ENCODE data around the gene PUM1.
"Not testable (repeated sequence)": the region's sequence is repeated elsewhere in the genome, so short reads cannot be mapped to it uniquely, and the experiment has no call there.

The PUM1 gene

DNA sequence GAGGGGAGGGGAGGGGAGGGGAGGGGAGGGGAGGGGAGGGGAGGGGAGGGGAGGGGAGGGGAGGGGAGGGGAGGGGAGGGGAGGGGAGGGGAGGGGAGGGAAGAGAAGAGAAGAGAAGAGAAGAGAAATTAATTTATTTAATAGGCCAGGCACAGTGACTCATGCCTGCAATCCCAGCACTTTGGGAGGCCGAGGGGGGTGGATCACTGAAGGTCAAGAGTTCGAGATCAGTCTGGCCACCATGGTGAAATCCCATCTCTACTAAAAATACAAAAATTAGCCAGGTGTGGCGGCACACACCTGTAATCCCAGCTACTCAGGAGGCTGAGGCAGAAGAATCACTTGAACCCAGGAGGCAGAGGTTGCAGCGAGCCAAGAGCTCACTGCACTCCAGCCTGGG is 93.2 kb downstream of the PUM1 start:
- not testable (repeated sequence) for H4K8ac ChIP-seq (ENCODE audit: low read depth, low read length); H3K9ac ChIP-seq (ENCODE audit: low read length); H3K27ac ChIP-seq (ENCODE audit: low read depth, low read length); H3K9me3 ChIP-seq (ENCODE audit: insufficient read depth, low read depth, low read length); H2AFZ ChIP-seq (ENCODE audit: insufficient read depth, low read length, poor library complexity); H2BK5ac ChIP-seq (ENCODE audit: low read depth, low read length, poor library complexity); H3K4me2 ChIP-seq (ENCODE audit: low read length); H3K79me1 ChIP-seq (ENCODE audit: low read length); H3K18ac ChIP-seq (ENCODE audit: low read length); H3K4me1 ChIP-seq (ENCODE audit: control insufficient read depth in 1 of 2, insufficient read depth in 2 of 2, low read length in 2 of 2); DNase-seq; H4K12ac ChIP-seq (ENCODE audit: low read depth, low read length); H2BK12ac ChIP-seq (ENCODE audit: low read length); H3K27me3 ChIP-seq (ENCODE audit: insufficient read depth, low read length); H2AK5ac ChIP-seq (ENCODE audit: low read length); H4K91ac ChIP-seq (ENCODE audit: low read depth, low read length); H3K79me2 ChIP-seq (ENCODE audit: control insufficient read depth, insufficient read depth, low read length, poor library complexity); H3K23ac ChIP-seq (ENCODE audit: low read length); H2BK120ac ChIP-seq (ENCODE audit: insufficient read depth, low read length, poor library complexity); H3K4me3 ChIP-seq (ENCODE audit: low read depth, low read length); H3K14ac ChIP-seq (ENCODE audit: low read length)
- Histone ChIP-seq H3K4ac (ENCODE audit: low read depth, low read length) (peak overlapping the region; percentile 46), H3K36me3 (ENCODE audit: control insufficient read depth in 1 of 2, insufficient read depth in 2 of 2, low read length in 2 of 2) (peaks cover 17 to 18% of the 10 kb centered on the region in 2 experiments)
- WGBS (ENCODE audit: extremely low coverage, insufficient coverage, insufficient read length), result no CpG with 5 or more reads among the region's 4 CpGs

DNA sequence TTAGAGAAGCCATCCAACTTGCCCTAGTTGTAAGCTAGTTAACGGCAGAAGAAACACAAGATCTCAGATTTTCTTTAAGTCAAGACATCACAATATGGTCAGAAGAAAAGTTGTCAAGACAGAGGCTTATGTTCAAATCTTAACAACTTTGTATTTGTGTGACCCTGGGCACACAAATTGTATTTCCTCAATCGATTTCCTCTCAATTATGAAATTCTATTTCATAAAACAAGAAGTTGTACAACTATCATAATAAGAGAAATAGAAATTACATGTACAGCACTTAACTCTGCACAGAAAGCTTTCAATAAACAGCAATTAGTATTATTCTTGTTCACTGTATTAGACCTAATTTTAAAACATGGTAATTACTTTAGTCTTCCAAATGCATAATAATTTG is 94.0 kb downstream of the PUM1 start:
- H3K4ac ChIP-seq (ENCODE audit: low read depth, low read length), result no peak overlapping the region
- no peak overlapping the region for H2BK12ac ChIP-seq (ENCODE audit: low read length)
- peaks cover 2% of the 10 kb centered on the region in 2 experiments for H3K4me1 ChIP-seq (ENCODE audit: control insufficient read depth in 1 of 2, insufficient read depth in 2 of 2, low read length in 2 of 2)
- no peak for DNase-seq
- H3K14ac ChIP-seq (ENCODE audit: low read length), result no peak overlapping the region
- H3K27me3 ChIP-seq (ENCODE audit: insufficient read depth, low read length), result no peaks in the 10 kb centered on the region
- H3K79me1 ChIP-seq (ENCODE audit: low read length), result no peaks in the 10 kb centered on the region
- H2AFZ ChIP-seq (ENCODE audit: insufficient read depth, low read length, poor library complexity), result no peak overlapping the region
- no peaks in the 10 kb centered on the region for H3K9me3 ChIP-seq (ENCODE audit: insufficient read depth, low read depth, low read length)
- H3K23ac ChIP-seq (ENCODE audit: low read length), result no peak overlapping the region
- WGBS (ENCODE audit: extremely low coverage, insufficient coverage, insufficient read length), result no CpG with 5 or more reads among the region's 2 CpGs
- H3K36me3 ChIP-seq (ENCODE audit: control insufficient read depth in 1 of 2, insufficient read depth in 2 of 2, low read length in 2 of 2), result peaks cover 19 to 21% of the 10 kb centered on the region in 2 experiments
- no peak overlapping the region for H2BK120ac ChIP-seq (ENCODE audit: insufficient read depth, low read length, poor library complexity)
- H3K27ac ChIP-seq (ENCODE audit: low read depth, low read length), result no peak overlapping the region
- no peak overlapping the region for H4K8ac ChIP-seq (ENCODE audit: low read depth, low read length)
- no peak overlapping the region for H3K4me3 ChIP-seq (ENCODE audit: low read depth, low read length)
- H3K18ac ChIP-seq (ENCODE audit: low read length), result no peak overlapping the region
- H3K9ac ChIP-seq (ENCODE audit: low read length), result no peak overlapping the region
- no peak overlapping the region for H3K4me2 ChIP-seq (ENCODE audit: low read length)
- no peak overlapping the region for H2BK5ac ChIP-seq (ENCODE audit: low read depth, low read length, poor library complexity)
- H2AK5ac ChIP-seq (ENCODE audit: low read length), result no peak overlapping the region
- H3K79me2 ChIP-seq (ENCODE audit: control insufficient read depth, insufficient read depth, low read length, poor library complexity), result peaks cover 2% of the 10 kb centered on the region
- no peak overlapping the region for H4K12ac ChIP-seq (ENCODE audit: low read depth, low read length)
- H4K91ac ChIP-seq (ENCODE audit: low read depth, low read length), result no peak overlapping the region

DNA sequence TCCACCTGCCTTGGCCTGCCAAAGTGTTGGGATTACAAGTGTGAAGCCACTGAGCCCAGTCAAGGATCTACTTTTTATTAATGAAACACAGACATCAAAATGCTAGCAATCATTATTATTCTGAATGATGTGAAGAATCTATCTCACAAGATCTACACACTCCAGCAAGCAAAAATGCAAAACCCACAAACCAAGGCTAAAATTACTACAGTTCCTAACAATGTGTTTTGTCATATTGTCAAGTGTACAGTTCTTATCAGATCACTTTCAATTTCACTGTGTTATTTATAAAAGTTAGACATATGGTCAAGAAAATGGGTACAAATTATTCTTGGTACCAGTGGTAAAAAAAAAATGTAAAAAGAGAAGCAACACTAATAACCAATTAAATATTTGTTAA is 95.6 kb downstream of the PUM1 start:
- Histone ChIP-seq H4K12ac (ENCODE audit: low read depth, low read length) (no peak overlapping the region), H4K91ac (ENCODE audit: low read depth, low read length) (no peak overlapping the region), H3K79me2 (ENCODE audit: control insufficient read depth, insufficient read depth, low read length, poor library complexity) (peaks cover 2% of the 10 kb centered on the region), H3K9me3 (ENCODE audit: insufficient read depth, low read depth, low read length) (peaks cover 1% of the 10 kb centered on the region), H2AFZ (ENCODE audit: insufficient read depth, low read length, poor library complexity) (no peak overlapping the region), H3K18ac (ENCODE audit: low read length) (no peak overlapping the region), H3K4me3 (ENCODE audit: low read depth, low read length) (no peak overlapping the region), H3K14ac (ENCODE audit: low read length) (no peak overlapping the region), H3K9ac (ENCODE audit: low read length) (no peak overlapping the region), H3K4ac (ENCODE audit: low read depth, low read length) (no peak overlapping the region), H2BK5ac (ENCODE audit: low read depth, low read length, poor library complexity) (no peak overlapping the region), H3K36me3 (ENCODE audit: control insufficient read depth in 1 of 2, insufficient read depth in 2 of 2, low read length in 2 of 2) (peaks cover 22 to 27% of the 10 kb centered on the region in 2 experiments), H3K27ac (ENCODE audit: low read depth, low read length) (no peak overlapping the region), H3K23ac (ENCODE audit: low read length) (no peak overlapping the region), H3K27me3 (ENCODE audit: insufficient read depth, low read length) (no peaks in the 10 kb centered on the region), H3K79me1 (ENCODE audit: low read length) (no peaks in the 10 kb centered on the region), H2AK5ac (ENCODE audit: low read length) (no peak overlapping the region), H3K4me2 (ENCODE audit: low read length) (no peak overlapping the region), H2BK12ac (ENCODE audit: low read length) (no peak overlapping the region), H4K8ac (ENCODE audit: low read depth, low read length) (no peak overlapping the region), H2BK120ac (ENCODE audit: insufficient read depth, low read length, poor library complexity) (no peak overlapping the region), H3K4me1 (ENCODE audit: control insufficient read depth in 1 of 2, insufficient read depth in 2 of 2, low read length in 2 of 2) (peaks cover 2% of the 10 kb centered on the region in 2 experiments)
- DNase-seq, result no peak

DNA sequence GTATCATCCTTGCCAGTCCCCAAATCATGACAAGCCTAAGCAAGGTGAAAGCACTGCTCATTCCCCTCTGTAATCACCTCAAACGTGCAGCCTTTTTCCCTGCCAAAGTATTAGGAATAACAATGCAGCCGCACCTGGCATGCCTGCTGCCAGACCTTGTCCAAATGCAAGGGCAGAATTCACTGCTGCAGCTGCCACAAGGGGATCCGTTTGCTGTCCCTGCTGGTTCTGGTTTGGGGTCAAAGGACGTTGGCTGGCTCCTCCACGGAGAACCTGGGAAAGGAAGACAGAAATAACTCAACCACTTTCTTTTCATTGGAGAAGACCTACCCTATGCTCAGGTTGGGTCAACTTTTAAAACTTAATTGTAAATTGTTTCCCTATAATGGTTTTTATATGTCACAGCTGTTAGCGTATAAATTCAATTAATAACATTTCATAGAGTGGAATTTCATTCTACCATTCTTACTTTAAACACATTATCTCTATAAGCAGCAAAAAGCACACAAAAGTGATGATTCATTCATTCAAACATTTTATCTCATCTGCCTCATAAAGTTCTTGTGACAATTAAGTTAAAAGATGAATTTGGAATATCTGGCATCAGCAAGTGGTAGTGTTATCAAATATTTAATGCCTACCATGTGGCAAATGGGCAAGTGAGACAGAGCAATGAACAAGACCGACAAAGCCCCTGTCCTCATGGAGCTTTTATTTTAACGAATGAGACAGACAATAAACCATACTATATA is 97.1 kb downstream of the PUM1 start:
- H3K9me3 ChIP-seq (ENCODE audit: insufficient read depth, low read depth, low read length), result peaks cover 1% of the 10 kb centered on the region
- H3K79me2 ChIP-seq (ENCODE audit: control insufficient read depth, insufficient read depth, low read length, poor library complexity), result peaks cover 2% of the 10 kb centered on the region
- DNase-seq, result no peak
- H3K4me1 ChIP-seq (ENCODE audit: control insufficient read depth in 1 of 2, insufficient read depth in 2 of 2, low read length in 2 of 2), result peaks cover 2% of the 10 kb centered on the region in 2 experiments
- H2BK5ac ChIP-seq (ENCODE audit: low read depth, low read length, poor library complexity), result no peak overlapping the region
- H2BK120ac ChIP-seq (ENCODE audit: insufficient read depth, low read length, poor library complexity), result no peak overlapping the region
- no peak overlapping the region for H3K23ac ChIP-seq (ENCODE audit: low read length)
- no CpG with 5 or more reads among the region's 8 CpGs for WGBS (ENCODE audit: extremely low coverage, insufficient coverage, insufficient read length)
- H3K36me3 ChIP-seq (ENCODE audit: control insufficient read depth in 1 of 2, insufficient read depth in 2 of 2, low read length in 2 of 2), result peaks cover 19 to 30% of the 10 kb centered on the region in 2 experiments
- no peak overlapping the region for H3K9ac ChIP-seq (ENCODE audit: low read length)
- H2AFZ ChIP-seq (ENCODE audit: insufficient read depth, low read length, poor library complexity), result no peak overlapping the region
- H2AK5ac ChIP-seq (ENCODE audit: low read length), result no peak overlapping the region
- no peak overlapping the region for H3K4ac ChIP-seq (ENCODE audit: low read depth, low read length)
- no peaks in the 10 kb centered on the region for H3K27me3 ChIP-seq (ENCODE audit: insufficient read depth, low read length)
- H3K27ac ChIP-seq (ENCODE audit: low read depth, low read length), result no peak overlapping the region
- no peak overlapping the region for H4K91ac ChIP-seq (ENCODE audit: low read depth, low read length)
- H3K18ac ChIP-seq (ENCODE audit: low read length), result peak overlapping the region; percentile 6
- H3K4me2 ChIP-seq (ENCODE audit: low read length), result no peak overlapping the region
- no peaks in the 10 kb centered on the region for H3K79me1 ChIP-seq (ENCODE audit: low read length)
- H3K14ac ChIP-seq (ENCODE audit: low read length), result no peak overlapping the region
- H4K8ac ChIP-seq (ENCODE audit: low read depth, low read length), result no peak overlapping the region
- H3K4me3 ChIP-seq (ENCODE audit: low read depth, low read length), result no peak overlapping the region
- no peak overlapping the region for H2BK12ac ChIP-seq (ENCODE audit: low read length)
- no peak overlapping the region for H4K12ac ChIP-seq (ENCODE audit: low read depth, low read length)

Data from trophoblast cell (in vitro differentiated cells and primary cell).